ENCODE results near the gene PRR22. TPM values are rescaled to one million over a fixed set of nuclear protein-coding genes. Genes with fewer than 3 reads are reported as not detected.

Gene PRR22
- total RNA-seq, 4 donors from 2014 or later: 0.25 to 1.2 (median 0.62) TPM

DNA sequence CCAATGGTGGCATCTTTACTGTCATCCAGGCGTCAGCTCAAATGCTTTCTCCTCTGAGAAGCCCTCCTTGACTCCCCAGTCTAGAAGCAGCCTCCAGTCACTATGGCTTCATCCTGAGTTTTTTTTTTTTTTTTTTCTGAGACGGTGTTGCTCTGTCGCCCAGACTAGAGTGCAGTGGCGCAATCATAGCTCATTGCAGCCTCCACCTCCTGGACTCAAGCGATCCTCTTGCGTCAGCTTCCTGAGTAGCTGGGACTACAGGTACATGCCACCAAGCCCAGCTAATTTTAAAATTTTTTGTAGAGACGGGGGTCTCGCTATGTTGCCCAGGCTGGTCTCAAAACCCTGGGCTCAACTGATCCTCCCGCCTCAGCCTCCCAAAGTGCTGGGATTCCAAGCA, 24.5 kb upstream of the PRR22 start:
- no peak for DNase-seq (ENCODE audit: low spot score in 2 of 2)
- no peak overlapping the region for H3K4me3 ChIP-seq (ENCODE audit: low read depth, poor library complexity, severe bottlenecking)
- intact Hi-C loops (cut with DNase I; ENCODE audit: low total_unique reads): loop anchor here (10.0 kb wide), 1 partner anchor 216 kb away; no protein-coding TSS in a partner anchor
- TF ChIP-seq CTCF (IDR thresholded peaks at IDR 0.05): no peak
- no peak for TF ChIP-seq POLR2A (IDR thresholded peaks at IDR 0.05)
- WGBS, 2 donors: 83 to 86% methylated on average over 9 of the region's 9 CpGs

DNA sequence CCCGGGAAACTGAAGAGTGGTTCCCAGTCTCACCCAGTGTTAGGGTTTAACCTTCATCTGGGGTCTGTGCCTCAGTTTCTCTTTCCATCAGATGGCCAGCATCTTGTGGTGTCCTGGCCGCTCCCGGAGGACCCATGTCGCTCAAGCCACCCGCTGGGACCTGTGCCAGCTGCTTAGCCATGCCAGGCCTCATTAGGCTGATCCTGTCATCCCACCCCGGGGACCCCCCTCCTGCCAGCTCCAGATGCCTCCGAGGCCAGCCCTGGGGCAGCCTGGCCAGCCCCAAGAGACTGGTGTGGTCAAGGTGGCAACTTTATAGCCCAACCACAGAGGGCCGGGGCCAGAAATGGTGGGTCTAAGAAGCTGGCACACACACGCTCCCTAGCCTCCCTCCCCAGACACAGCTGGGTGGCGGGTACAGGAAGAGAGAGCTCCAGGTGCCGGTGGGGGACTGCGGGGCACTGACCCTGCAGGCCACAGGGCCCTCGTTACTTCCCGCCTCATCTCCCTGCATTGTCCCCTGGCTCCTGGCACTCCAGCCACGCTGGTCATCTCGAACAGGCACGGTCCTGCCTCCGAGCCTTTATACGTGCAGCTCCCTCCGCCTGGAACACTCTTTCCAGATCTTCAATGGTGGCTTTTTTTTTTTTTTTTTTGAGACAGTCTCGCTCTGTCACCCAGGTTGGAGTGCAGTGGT, 23.7 kb upstream of the PRR22 start:
- no peak overlapping the region for H3K4me3 ChIP-seq (ENCODE audit: low read depth, poor library complexity, severe bottlenecking)
- no peak for TF ChIP-seq POLR2A (IDR thresholded peaks at IDR 0.05)
- TF ChIP-seq CTCF (IDR thresholded peaks at IDR 0.05): no peak
- 83 to 88% methylated on average over 20 to 21 of the region's 21 CpGs for WGBS, 2 donors
- intact Hi-C loops (cut with DNase I; ENCODE audit: low total_unique reads): loop anchor here (10.0 kb wide), 1 partner anchor 217 kb away; no protein-coding TSS in a partner anchor
- DNase-seq (ENCODE audit: low spot score in 2 of 2): peak in 1 of 2 donors; percentile 85

GRCh38 chr19:5806905-5807304, 22.4 kb upstream of the PRR22 start:
- no peak overlapping the region for H3K4me3 ChIP-seq (ENCODE audit: low read depth, poor library complexity, severe bottlenecking)
- no peak for DNase-seq (ENCODE audit: low spot score in 2 of 2)
- TF ChIP-seq CTCF (IDR thresholded peaks at IDR 0.05): no peak
- no peak for TF ChIP-seq POLR2A (IDR thresholded peaks at IDR 0.05)
- WGBS, 2 donors: 94 to 96% methylated on average over 5 of the region's 5 CpGs
- intact Hi-C loops (cut with DNase I; ENCODE audit: low total_unique reads): loop anchor here (10.0 kb wide), 1 partner anchor 218 kb away; no protein-coding TSS in a partner anchor

- no peak for DNase-seq (ENCODE audit: low spot score in 2 of 2)
- no peak for TF ChIP-seq CTCF (IDR thresholded peaks at IDR 0.05)
- TF ChIP-seq POLR2A (IDR thresholded peaks at IDR 0.05): no peak
- 45 to 51% methylated on average over 6 of the region's 6 CpGs for WGBS, 2 donors
- intact Hi-C loops (cut with DNase I; ENCODE audit: low total_unique reads): loop anchor here (10.0 kb wide), 1 partner anchor 219 kb away; no protein-coding TSS in a partner anchor
- no peak overlapping the region for H3K4me3 ChIP-seq (ENCODE audit: low read depth, poor library complexity, severe bottlenecking)
These were observed 21.6 kb upstream of the PRR22 start for GRCh38 chr19:5806133-5806489.

DNA sequence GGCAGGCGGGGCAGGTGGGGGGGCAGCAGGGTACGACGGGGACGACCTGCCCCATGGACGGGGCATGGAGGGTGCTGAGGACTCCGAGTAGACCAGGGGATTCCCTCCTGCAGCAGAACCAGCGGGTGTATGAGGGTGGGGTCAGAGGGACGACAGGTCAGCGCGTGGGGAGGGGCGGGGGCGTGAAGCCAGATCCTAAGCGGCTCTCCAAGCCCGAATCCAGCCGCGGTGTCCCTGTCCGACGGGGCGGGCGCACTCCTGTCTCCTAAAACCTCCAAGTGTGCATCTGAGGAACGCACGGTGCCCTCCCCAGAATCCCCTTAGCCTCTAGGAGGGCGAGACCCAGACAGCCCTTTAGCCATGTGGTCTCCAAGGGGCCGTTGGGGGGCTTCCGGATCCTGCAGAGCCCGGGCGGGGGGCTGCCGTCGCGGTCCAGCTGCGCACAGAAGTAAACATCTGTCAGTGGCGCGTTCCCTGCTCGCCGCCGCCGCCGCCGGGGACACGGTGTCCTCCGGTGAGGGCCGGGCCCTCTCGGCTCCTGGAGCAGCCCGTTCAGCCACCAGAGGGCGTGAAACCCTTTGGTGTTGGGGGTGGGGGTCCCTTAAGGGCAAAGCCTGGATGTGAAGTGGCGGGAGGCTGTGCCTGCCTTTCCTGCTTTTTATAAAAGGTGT, 21.1 kb upstream of the PRR22 start:
- intact Hi-C loops (cut with DNase I; ENCODE audit: low total_unique reads): loop anchor here (10.0 kb wide), 1 partner anchor 219 kb away; no protein-coding TSS in a partner anchor
- 1 to 3% methylated on average over 26 to 38 of the region's 46 CpGs for WGBS, 2 donors
- DNase-seq (ENCODE audit: low spot score in 2 of 2): peak in 1 of 2 donors; percentile 93
- H3K4me3 ChIP-seq (ENCODE audit: low read depth, poor library complexity, severe bottlenecking): no peak overlapping the region
- TF ChIP-seq POLR2A (IDR thresholded peaks at IDR 0.05) (no peak), CTCF (IDR thresholded peaks at IDR 0.05) (peak in 1 of 3 donors; percentile 49)

All from lower leg skin (tissue), 4 donors.